ENCODE data around the gene MRPS35. TPM values are rescaled to one million over a fixed set of nuclear protein-coding genes. Genes with fewer than 3 reads are reported as not detected.
"Not testable (repeated sequence)": the region's sequence is repeated elsewhere in the genome, so short reads cannot be mapped to it uniquely, and the experiment has no call there.

Gene MRPS35
- polyA plus RNA-seq, 12 donors, result 40.7 to 62.7 (median 54.7) TPM; not detected in 1

GRCh38 chr12:27703720-27704452, 6.7 kb upstream of the MRPS35 start:
- peak; percentile 72 for DNase-seq

GRCh38 chr12:27705263-27705662, 5.4 kb upstream of the MRPS35 start:
- no peak for DNase-seq

- DNase-seq, result no peak
Measured at GRCh38 chr12:27707216-27707615, 3.4 kb upstream of the MRPS35 start.

GRCh38 chr12:27709212-27709931, 1.3 kb upstream of the MRPS35 start:
- DNase-seq, result no peak

- DNase-seq, result peak; percentile 67
Measured at GRCh38 chr12:27709932-27710591, 570 bp upstream of the MRPS35 start.

- DNase-seq, result peak; percentile 13
Measured at GRCh38 chr12:27711317-27711682, 668 bp downstream of the MRPS35 start.

GRCh38 chr12:27711967-27712366, 1.3 kb downstream of the MRPS35 start:
- no peak for DNase-seq

- DNase-seq, result no peak
Measured at GRCh38 chr12:27723212-27723611, 12.6 kb downstream of the MRPS35 start.

- DNase-seq, result no peak
Measured at GRCh38 chr12:27730097-27730588, 19.5 kb downstream of the MRPS35 start.

GRCh38 chr12:27732281-27732680, 21.6 kb downstream of the MRPS35 start:
- no peak for DNase-seq

GRCh38 chr12:27733052-27733656, 22.5 kb downstream of the MRPS35 start:
- DNase-seq, result peak; percentile 31

GRCh38 chr12:27733791-27734190, 23.2 kb downstream of the MRPS35 start:
- no peak for DNase-seq

- DNase-seq, result not testable (repeated sequence)
Measured at GRCh38 chr12:27734321-27734720, 23.7 kb downstream of the MRPS35 start.

- DNase-seq, result no peak
Measured at GRCh38 chr12:27743601-27744000, 33.0 kb downstream of the MRPS35 start.

GRCh38 chr12:27745734-27746133, 35.1 kb downstream of the MRPS35 start:
- DNase-seq, result not testable (repeated sequence)

GRCh38 chr12:27747111-27747820, 36.6 kb downstream of the MRPS35 start:
- DNase-seq, result no peak

- DNase-seq, result no peak
Measured at GRCh38 chr12:27751386-27752047, 40.9 kb downstream of the MRPS35 start.

GRCh38 chr12:27754795-27755194, 44.2 kb downstream of the MRPS35 start:
- DNase-seq, result no peak

- no peak for DNase-seq
Measured at GRCh38 chr12:27756670-27757195, 46.1 kb downstream of the MRPS35 start.

- no peak for DNase-seq
Measured at GRCh38 chr12:27762757-27763156, 52.1 kb downstream of the MRPS35 start.

GRCh38 chr12:27766587-27766986, 56.0 kb downstream of the MRPS35 start:
- DNase-seq, result no peak

Data from muscle of arm (tissue), 12 donors.